Keratinocyte (primary cell): Measurements from ENCODE around the gene LAMA4.

Experiments used
- EZH2 ChIP-seq: IDR thresholded peaks from one replicate; pipeline ENCODE4 v1.6.1; 2012; ENCODE audit warnings: inconsistent platforms, mild to moderate bottlenecking, low read length, moderate library complexity
- TF ChIP-seq, protein P1 (sequence below), 3 experiments: IDR thresholded peaks in 1 of 3; conservative IDR thresholded peaks in 1 of 3; optimal IDR thresholded peaks in 1 of 3; 2 replicates in 2 of 3; 3 replicates in 1 of 3; pipeline versions ENCODE3 to v1.5.1; 2011; ENCODE audit warnings: low read length in 3 of 3, mild to moderate bottlenecking in 3 of 3, moderate library complexity in 2 of 3, control low read depth in 1 of 3, inconsistent platforms in 1 of 3; ENCODE audit not compliant: insufficient read depth in 2 of 3; ENCODE audit errors: extremely low read depth in 1 of 3

DNA sequence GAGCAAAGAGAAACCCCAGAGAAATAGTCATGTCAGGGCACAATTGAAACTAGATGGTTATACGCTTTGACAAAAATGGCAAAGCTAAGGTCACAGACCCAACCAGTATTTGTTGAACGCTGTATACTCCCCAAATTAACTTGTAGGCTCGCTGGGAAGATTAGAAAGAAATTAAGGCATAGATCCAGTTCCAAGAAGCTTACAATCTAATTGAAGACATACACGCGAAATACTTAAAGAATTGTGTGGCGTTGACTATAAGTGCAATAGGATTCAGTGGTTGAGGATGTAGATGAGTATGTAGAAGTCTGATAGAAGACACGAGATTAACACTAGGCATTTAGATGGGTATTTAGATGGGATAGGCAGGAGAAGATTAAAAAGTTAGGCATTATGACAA, 166.5 kb downstream of the LAMA4 start:
- TF ChIP-seq, protein P1, sequence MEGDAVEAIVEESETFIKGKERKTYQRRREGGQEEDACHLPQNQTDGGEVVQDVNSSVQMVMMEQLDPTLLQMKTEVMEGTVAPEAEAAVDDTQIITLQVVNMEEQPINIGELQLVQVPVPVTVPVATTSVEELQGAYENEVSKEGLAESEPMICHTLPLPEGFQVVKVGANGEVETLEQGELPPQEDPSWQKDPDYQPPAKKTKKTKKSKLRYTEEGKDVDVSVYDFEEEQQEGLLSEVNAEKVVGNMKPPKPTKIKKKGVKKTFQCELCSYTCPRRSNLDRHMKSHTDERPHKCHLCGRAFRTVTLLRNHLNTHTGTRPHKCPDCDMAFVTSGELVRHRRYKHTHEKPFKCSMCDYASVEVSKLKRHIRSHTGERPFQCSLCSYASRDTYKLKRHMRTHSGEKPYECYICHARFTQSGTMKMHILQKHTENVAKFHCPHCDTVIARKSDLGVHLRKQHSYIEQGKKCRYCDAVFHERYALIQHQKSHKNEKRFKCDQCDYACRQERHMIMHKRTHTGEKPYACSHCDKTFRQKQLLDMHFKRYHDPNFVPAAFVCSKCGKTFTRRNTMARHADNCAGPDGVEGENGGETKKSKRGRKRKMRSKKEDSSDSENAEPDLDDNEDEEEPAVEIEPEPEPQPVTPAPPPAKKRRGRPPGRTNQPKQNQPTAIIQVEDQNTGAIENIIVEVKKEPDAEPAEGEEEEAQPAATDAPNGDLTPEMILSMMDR (optimal IDR thresholded peaks at IDR 0.05 in 1 of 3, IDR thresholded peaks at IDR 0.05 in 1 of 3, conservative IDR thresholded peaks at IDR 0.05 in 1 of 3; ENCODE audit: extremely low read depth in 1 of 3, insufficient read depth in 2 of 3, low read length in 3 of 3), result no peak
- no peak for TF ChIP-seq EZH2
